ENCODE data around the gene CARMIL1.

Gene CARMIL1

DNA sequence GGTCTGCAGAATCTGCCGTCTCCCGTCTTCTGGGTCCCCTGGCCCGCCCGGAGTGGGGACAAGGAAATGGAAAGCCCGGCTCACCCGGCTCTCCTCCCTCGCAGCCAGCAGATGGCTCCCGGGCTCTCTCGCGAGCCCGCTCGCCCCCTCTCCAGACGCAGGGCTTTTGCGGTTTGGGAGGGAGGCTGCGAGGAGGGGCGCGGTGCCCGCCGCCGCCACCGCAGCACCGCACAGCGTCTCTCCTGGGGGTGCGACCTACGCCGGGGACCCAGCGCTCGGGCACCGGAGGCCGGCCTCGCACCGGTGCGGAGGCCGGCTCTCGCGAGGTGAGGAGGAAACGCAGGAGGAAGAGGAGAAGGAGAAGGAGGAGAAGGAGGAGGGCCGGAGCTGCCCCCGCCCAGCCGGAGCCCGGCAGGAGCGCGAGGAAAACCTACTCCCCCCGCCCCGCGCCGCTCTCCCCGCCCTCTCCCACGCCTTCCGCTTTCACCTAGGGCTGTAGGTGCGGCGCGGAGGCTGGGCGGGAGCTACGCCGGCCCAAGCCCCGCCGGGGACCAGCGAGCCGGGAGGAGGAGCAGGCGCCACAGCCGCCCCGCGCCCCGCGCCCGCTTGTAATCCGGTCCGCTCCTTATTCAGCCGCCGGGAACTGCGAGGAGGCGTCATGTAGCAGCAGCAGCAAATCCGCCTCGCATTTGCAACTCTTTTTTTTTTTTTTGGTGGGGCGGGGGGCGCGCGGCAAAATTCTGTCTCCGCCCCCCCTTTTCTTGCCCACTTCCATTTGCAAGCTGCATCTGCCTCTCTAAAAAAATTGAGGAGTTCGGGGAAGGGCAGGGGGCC, at the start of gene CARMIL1:
Gene CARMIL1, plus strand, starts transcription at position 461 of the 834 bp plus-strand sequence. CDS start 422 bp downstream, outside the sequence.
- CTCF ChIA-PET = interaction anchor here (0.8 to 5.3 kb wide), 27 partner anchors 8 to 323 kb away, joined by 3 to 87 read pairs (median 6); no protein-coding TSS in a partner anchor
- H3K36me3 Mint-ChIP-seq = no peaks in the 10 kb centered on the region
- DNase-seq = peak; percentile 84
- H3K9me3 Mint-ChIP-seq = no peaks in the 10 kb centered on the region
- H3K27me3 Mint-ChIP-seq = peaks cover 27% of the 10 kb centered on the region
- peaks cover 24% of the 10 kb centered on the region for H3K4me1 Mint-ChIP-seq
- peak within 1 kb of the TSS; percentile 68 for H3K27ac Mint-ChIP-seq
- H3K4me3 Mint-ChIP-seq = peak within 1 kb of the TSS; percentile 84

DNA sequence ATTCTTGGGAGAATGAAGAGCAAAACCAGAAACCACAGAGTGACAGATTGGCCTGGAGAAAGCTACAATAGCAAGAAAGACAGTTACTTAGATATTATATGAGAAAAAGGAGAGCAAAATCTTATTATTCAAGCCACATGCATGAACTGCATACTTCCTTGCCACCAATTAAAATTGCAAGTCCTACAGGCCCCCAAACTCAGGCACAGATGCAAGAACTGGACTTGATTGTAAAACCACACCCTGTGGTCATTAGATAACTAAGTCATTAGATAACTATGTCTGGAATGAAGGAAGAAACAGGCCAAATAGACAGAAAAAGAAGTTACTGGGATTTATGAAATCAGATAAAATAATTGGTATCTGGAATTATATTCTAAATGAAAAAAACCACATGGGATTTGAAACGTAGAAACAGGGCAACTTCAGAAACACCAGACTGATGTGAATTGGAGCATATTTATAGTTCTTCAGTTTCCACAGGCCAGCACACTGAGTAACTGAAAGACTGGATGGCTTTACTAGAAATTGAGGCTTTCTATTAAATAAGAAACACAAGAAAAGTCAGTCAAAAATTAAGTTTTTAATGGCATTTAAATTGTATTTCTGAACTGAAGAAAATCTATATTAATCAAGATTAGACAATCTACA, 49.4 kb upstream of the CARMIL1 start:
- Mint-ChIP-seq H3K36me3 (no peaks in the 10 kb centered on the region), H3K27ac (no peak overlapping the region), H3K27me3 (peaks cover 9% of the 10 kb centered on the region), H3K9me3 (no peaks in the 10 kb centered on the region), H3K4me1 (no peaks in the 10 kb centered on the region), H3K4me3 (no peak overlapping the region)
- DNase-seq = no peak
- CTCF ChIA-PET = no interaction called here

DNA sequence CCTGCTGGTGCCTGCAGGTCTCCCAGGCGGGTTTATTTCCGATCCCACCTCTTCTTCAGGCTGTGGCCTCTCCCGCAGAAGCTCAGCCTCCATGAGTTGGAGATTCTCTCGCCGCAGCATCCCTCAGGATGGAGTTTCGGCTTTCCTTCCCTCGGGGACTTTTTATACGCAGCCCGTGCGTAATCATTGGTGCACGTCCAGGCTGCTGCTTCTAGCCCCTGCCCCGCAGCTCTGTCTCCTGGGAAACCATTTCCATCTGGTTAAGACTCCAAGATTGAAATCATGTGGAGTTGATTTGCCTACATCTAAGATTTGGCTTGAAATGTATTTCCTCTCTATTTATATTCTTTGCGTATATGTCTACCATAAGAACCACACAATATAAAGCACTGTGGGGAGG, 46.7 kb upstream of the CARMIL1 start:
- no peak overlapping the region for H3K4me3 Mint-ChIP-seq
- DNase-seq = no peak

DNA sequence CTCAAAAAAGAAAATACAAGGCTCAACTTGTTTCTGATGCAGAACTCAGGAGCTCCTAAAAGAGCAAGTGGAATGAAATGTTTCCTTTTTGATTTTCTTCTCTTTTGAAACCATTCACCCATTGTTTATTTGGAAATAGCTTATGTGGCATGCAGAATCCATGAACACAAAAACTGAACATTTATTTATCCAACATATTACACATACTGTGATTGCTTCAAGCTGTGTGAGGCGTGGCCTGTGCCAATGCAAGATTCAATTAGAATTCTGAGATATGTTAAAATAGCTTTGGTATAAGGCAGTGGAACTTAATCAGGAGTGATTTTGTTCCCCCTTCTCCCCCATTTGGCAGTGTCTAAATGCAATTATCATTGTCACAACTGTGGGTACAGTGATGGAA, 45.9 kb upstream of the CARMIL1 start:
- no peaks in the 10 kb centered on the region for H3K9me3 Mint-ChIP-seq
- CTCF ChIA-PET = no interaction called here
- no peak overlapping the region for H3K27ac Mint-ChIP-seq

More for the DNA sequence above, 46.7 kb upstream of the CARMIL1 start:
- no peaks in the 10 kb centered on the region for H3K36me3 Mint-ChIP-seq
- CTCF ChIA-PET = no interaction called here
- H3K27me3 Mint-ChIP-seq = peaks cover 6% of the 10 kb centered on the region
- H3K4me1 Mint-ChIP-seq = no peaks in the 10 kb centered on the region
- H3K27ac Mint-ChIP-seq = no peak overlapping the region
- no peaks in the 10 kb centered on the region for H3K9me3 Mint-ChIP-seq

DNA sequence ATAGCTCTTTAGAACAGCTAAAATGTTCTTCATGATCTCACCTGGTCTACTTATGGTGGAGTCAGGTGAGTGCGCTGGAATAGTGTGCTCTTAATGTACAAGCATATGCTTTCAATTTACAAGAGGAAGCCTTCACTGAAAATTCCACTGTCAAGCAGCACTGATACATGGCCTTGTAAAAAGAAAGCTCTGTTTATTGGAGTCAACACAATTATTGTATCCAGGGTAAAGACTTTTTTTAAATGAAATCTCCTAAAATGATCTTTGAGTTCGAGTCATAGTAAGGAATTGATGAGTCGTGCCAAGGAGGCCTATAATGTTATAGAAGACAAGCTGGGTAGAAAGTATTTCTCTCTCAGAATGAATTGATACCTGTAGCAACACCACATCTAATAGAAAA, 41.6 kb upstream of the CARMIL1 start:
- H3K27me3 Mint-ChIP-seq = peaks cover under 1% of the 10 kb centered on the region
- no peaks in the 10 kb centered on the region for H3K9me3 Mint-ChIP-seq
- CTCF ChIA-PET = no interaction called here
- H3K4me3 Mint-ChIP-seq = no peak overlapping the region
- H3K36me3 Mint-ChIP-seq = no peaks in the 10 kb centered on the region
- DNase-seq = no peak
- H3K27ac Mint-ChIP-seq = no peak overlapping the region
- no peaks in the 10 kb centered on the region for H3K4me1 Mint-ChIP-seq

More for the DNA sequence above, 45.9 kb upstream of the CARMIL1 start:
- Mint-ChIP-seq H3K4me1 (no peaks in the 10 kb centered on the region), H3K27me3 (peaks cover 6% of the 10 kb centered on the region), H3K36me3 (no peaks in the 10 kb centered on the region), H3K4me3 (no peak overlapping the region)
- DNase-seq = no peak

DNA sequence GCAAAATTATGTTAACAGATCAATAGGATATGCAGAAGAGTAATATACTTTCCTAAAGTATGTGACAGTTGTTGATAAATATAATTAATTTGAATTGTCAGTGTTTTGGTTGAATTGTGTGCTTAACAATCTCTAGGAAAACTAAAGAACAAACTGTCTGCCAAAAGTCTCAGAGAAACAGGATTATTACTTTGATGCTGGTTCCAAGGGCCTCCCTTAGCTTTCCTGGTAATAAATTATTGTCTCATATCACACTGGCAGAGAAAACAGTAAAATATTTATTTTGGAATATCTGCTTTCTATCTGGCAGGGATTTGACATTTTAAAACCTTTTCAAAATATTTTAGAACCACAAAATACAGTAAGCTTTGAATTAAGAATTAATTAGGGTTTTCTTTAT, 40.1 kb upstream of the CARMIL1 start:
- no peaks in the 10 kb centered on the region for H3K4me1 Mint-ChIP-seq
- CTCF ChIA-PET = no interaction called here
- DNase-seq = no peak
- no peaks in the 10 kb centered on the region for H3K27me3 Mint-ChIP-seq
- H3K36me3 Mint-ChIP-seq = no peaks in the 10 kb centered on the region
- no peaks in the 10 kb centered on the region for H3K9me3 Mint-ChIP-seq
- H3K4me3 Mint-ChIP-seq = no peak overlapping the region
- H3K27ac Mint-ChIP-seq = no peak overlapping the region

DNA sequence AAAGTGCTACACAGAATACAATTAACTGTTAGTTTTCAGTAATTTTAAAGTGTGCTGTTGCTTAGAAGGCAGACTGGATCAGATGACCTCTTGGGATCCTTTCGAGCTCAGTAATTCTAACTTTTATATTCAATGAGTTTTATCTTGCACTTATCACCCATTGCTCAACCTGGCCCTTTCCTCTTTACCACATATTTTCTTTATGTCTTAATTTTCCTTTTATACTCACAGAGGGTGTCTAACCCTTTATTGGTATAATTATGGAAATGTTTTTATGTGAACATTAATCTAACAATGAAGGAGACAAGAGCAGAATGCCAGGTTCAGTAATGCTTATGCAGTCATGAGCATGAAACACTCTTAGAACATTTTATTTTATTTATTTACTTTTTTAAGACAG, 39.7 kb upstream of the CARMIL1 start:
- Mint-ChIP-seq H3K27me3 (no peaks in the 10 kb centered on the region), H3K27ac (no peak overlapping the region), H3K9me3 (no peaks in the 10 kb centered on the region), H3K4me1 (no peaks in the 10 kb centered on the region), H3K4me3 (no peak overlapping the region), H3K36me3 (no peaks in the 10 kb centered on the region)
- CTCF ChIA-PET = no interaction called here
- DNase-seq = no peak

DNA sequence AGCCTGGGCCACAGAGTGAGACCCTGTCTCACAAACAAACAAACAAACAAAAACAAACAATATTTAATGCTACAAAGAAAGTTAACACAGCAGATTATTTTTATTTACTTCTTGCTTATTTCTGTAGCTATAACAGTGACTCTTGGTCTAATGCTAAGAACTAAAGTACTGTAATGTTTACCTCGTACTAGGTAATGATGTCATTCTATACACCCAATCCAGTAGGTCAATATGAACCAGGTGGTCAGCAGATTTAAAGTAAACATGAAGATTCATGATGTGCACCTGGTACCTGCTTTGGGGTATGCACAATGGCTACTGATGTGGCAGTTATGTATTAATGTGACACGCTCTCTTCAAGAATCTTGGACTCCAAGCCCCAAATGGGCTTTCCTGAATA, 36.6 kb upstream of the CARMIL1 start:
- no peaks in the 10 kb centered on the region for H3K9me3 Mint-ChIP-seq
- no peak overlapping the region for H3K4me3 Mint-ChIP-seq
- DNase-seq = no peak
- no peaks in the 10 kb centered on the region for H3K27me3 Mint-ChIP-seq
- CTCF ChIA-PET = interaction anchor here (0.6 kb wide), 1 partner anchor 256 kb away, joined by 4 read pairs; no protein-coding TSS in a partner anchor
- no peak overlapping the region for H3K27ac Mint-ChIP-seq
- H3K36me3 Mint-ChIP-seq = no peaks in the 10 kb centered on the region
- H3K4me1 Mint-ChIP-seq = no peaks in the 10 kb centered on the region

DNA sequence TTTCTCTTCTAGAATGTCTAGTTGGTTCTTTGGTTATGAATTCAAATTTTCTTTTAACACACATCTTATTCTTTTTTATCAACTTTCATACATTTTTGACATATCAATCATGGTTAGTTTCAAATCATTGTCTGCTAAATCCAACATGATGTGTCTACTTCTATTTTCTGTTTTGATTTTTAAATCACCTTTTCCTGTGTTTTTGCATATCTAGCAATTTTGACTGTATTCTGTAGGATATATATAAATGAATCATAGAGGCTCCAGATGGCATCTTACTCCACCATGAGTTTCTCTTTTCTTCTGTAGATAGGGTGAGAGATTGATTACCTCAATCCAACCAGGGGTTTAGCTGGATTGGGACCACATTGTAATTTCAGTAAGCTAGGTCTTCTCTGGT, 34.3 kb upstream of the CARMIL1 start:
- Mint-ChIP-seq H3K27ac (no peak overlapping the region), H3K36me3 (no peaks in the 10 kb centered on the region), H3K4me3 (no peak overlapping the region), H3K9me3 (no peaks in the 10 kb centered on the region), H3K4me1 (no peaks in the 10 kb centered on the region), H3K27me3 (no peaks in the 10 kb centered on the region)
- DNase-seq = no peak
- CTCF ChIA-PET = interaction anchor here (3.2 kb wide), 1 partner anchor 21 kb away, joined by 11 read pairs; no protein-coding TSS in a partner anchor

DNA sequence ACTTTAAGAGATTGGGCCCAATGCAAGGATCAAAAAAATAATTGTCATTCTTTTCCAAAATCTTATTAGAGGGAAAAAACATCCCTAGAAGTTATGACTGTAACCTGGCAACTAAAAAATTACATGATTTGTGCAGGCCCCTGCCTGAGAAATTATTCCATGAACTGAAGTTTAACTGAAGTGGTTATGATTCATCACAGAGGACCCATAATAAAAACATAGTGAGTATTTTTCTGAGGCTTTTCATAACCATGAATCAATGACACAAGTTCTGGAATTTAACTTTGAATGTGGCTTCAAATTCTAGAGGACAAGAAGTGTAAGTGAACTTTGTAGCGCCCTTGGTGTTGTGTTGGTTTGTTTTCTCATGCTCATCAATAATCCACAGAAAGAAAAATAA, 31.1 kb upstream of the CARMIL1 start:
- no peaks in the 10 kb centered on the region for H3K9me3 Mint-ChIP-seq
- DNase-seq = no peak
- H3K4me1 Mint-ChIP-seq = peaks cover 3% of the 10 kb centered on the region
- no peaks in the 10 kb centered on the region for H3K27me3 Mint-ChIP-seq
- no peak overlapping the region for H3K27ac Mint-ChIP-seq
- H3K4me3 Mint-ChIP-seq = no peak overlapping the region
- H3K36me3 Mint-ChIP-seq = no peaks in the 10 kb centered on the region
- CTCF ChIA-PET = no interaction called here

DNA sequence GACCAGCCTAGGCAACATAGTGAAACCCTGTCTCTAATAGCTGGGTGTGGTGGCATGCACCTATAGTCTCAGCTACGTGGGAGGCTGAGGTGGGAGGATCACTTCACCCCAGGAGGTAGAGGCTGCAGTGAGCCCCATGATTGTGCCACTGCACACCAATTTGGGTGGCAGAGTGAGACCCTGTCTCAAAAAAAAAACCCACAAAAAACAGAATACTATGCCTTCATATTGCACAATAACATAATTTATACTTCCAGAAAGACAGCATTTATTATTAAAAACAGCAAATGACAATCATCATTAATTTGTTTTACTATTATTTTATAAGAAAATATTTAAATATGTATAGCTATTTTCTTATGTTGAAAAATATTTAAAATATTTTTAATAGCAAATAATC, 30.0 kb upstream of the CARMIL1 start:
- H3K27ac Mint-ChIP-seq = no peak overlapping the region
- no peaks in the 10 kb centered on the region for H3K36me3 Mint-ChIP-seq
- no peak for DNase-seq
- H3K4me1 Mint-ChIP-seq = peaks cover 3% of the 10 kb centered on the region
- CTCF ChIA-PET = interaction anchor here (1.7 kb wide), 1 partner anchor 17 kb away, joined by 11 read pairs; no protein-coding TSS in a partner anchor
- H3K9me3 Mint-ChIP-seq = no peaks in the 10 kb centered on the region
- no peaks in the 10 kb centered on the region for H3K27me3 Mint-ChIP-seq
- no peak overlapping the region for H3K4me3 Mint-ChIP-seq

DNA sequence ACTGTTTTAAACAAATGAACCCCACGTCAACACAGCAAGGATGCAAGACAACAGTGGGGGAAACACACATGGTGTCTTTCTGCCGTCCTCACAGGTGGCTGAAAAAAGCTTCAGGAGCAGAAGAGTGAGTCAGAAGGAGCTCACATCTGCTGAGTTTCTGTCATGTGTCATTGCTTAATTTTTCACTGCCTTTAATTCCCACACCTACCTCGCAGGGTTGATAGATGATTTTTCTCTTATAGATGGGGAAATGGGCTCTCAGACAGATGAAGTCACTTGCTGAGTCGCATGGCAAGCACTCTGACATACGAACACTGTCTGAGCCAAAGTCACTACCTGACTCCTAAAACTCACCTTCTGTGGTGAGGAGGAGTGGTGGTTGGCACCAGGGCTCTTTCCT, 28.3 kb upstream of the CARMIL1 start:
- no peak overlapping the region for H3K4me3 Mint-ChIP-seq
- H3K9me3 Mint-ChIP-seq = no peaks in the 10 kb centered on the region
- no peaks in the 10 kb centered on the region for H3K27me3 Mint-ChIP-seq
- no peak overlapping the region for H3K27ac Mint-ChIP-seq
- no peak for DNase-seq
- no peaks in the 10 kb centered on the region for H3K36me3 Mint-ChIP-seq
- H3K4me1 Mint-ChIP-seq = peaks cover 3% of the 10 kb centered on the region
- CTCF ChIA-PET = interaction anchor here (1.2 to 2.5 kb wide), 3 partner anchors 15 to 240 kb away, joined by 4 to 11 read pairs (median 4); no protein-coding TSS in a partner anchor

DNA sequence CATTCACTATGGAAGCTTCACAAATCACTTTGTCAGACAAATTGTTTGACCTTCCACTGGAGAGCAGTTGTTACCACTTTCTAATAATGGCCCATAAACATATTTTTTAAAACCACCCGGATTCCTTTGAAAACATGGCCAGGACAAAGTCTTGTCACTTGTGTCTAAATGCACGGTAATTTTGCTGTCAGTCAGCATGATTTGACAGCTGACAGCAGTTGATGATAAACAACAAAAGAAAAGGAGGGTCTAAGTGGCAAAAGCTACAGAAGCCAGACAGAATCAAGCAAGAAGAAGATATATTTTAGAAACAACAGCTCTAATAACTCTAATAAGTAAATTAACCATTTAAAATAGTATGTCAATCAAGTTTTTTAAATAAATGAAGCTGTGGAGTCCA, 27.7 kb upstream of the CARMIL1 start:
- H3K27ac Mint-ChIP-seq = no peak overlapping the region
- CTCF ChIA-PET = interaction anchor here (1.2 to 2.5 kb wide), 3 partner anchors 15 to 239 kb away, joined by 4 to 11 read pairs (median 4); no protein-coding TSS in a partner anchor

DNA sequence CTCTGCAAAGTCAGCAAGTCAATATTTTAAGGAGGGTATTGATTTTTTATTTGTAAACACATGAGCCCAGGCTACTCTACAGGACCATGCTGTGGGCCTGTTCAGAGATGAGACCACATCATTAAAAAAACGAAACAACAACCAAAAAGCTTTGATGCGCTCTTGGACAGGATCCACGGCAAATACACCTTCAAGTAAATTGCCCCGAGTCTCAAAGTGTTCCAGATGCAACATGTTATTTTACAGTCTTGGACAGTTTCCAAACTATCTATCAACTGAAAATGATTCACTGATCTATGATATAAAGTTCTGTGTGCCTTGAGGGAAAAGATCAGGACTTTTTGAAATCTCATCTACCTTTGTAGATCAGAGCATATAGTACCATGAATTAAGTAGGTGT, 25.8 kb upstream of the CARMIL1 start:
- Mint-ChIP-seq H3K4me1 (peaks cover 3% of the 10 kb centered on the region), H3K9me3 (no peaks in the 10 kb centered on the region), H3K27me3 (peaks cover 3% of the 10 kb centered on the region), H3K27ac (no peak overlapping the region), H3K36me3 (no peaks in the 10 kb centered on the region), H3K4me3 (no peak overlapping the region)
- no peak for DNase-seq
- CTCF ChIA-PET = interaction anchor here (0.7 to 2.1 kb wide), 2 partner anchors 13 to 346 kb away, joined by 3 to 8 read pairs; no protein-coding TSS in a partner anchor

More for the DNA sequence above, 27.7 kb upstream of the CARMIL1 start:
- Mint-ChIP-seq H3K4me3 (no peak overlapping the region), H3K9me3 (no peaks in the 10 kb centered on the region), H3K4me1 (peaks cover 3% of the 10 kb centered on the region), H3K36me3 (no peaks in the 10 kb centered on the region), H3K27me3 (peaks cover 3% of the 10 kb centered on the region)
- no peak for DNase-seq

Data from activated naive CD4-positive, alpha-beta T cell treated with anti-CD3 and anti-CD28 coated beads, Interleukin-2, amount 10 ng/mL, durations not matched to agents 7 days and 5 days (primary cell).